H54 (cell line): Measurements from ENCODE around the gene AKR7A2.
"Not testable (repeated sequence)": the region's sequence is repeated elsewhere in the genome, so short reads cannot be mapped to it uniquely, and the experiment has no call there.

ENCODE experiments used
- DNase-seq: peaks from one replicate; pipeline ENCODE4 v3.0.0; 2011; ENCODE audit warnings: low spot score, mixed read lengths; ENCODE audit not compliant: insufficient read length
- FAIRE-seq: peaks from 3 replicates; lab custom pipeline; 2011; peaks lifted over from hg19 to GRCh38; lab: Jason Lieb, UNC
- POLR2A ChIP-seq: IDR thresholded peaks from 2 replicates; pipeline ENCODE4 v1.6.1; 2011; ENCODE audit warnings: low read depth, mild to moderate bottlenecking, low read length

The AKR7A2 gene

DNA sequence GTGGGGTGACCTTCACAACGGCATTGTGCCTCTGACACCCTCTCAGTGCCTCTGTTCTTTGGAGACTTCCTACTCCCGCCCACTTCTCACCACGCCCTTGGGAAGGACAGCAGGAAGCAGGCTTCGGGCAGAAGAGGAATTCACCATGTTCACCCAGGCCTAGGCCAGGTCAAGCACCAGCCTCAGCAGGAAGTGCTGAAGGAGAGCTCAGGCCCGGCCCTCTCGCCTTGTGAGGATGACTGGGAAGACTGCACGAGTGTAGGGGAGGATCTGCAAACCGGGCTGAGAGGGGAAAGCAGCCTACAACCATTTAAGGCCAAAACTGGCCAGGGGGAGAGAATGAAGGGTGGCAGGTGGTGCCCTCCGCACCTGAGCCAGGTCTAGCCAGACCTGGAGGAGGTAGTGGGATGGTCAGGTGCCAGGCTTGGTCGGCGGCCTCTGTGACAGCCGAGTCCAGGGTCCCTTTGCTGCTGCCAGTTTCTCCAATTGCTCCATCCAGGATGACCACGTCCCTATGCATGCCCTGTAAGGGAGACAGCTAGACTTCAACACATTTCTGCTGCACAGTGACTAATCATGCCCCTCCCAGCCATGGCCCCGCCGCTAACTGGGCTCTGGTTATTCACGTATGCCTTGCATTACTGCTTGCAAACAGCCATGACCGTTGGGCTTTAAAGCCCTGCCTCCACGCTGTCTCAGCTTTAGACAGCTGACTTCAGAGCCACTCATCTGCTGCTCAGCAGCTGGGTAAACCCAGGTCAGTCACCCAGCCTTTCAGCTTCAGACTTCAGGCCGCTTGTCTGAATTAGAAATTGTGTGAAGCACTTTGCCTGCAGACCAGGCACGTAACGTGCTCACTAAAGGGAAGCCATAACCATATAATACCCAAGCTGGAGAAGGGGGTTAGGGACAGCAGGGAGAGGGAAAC, 51.5 kb downstream of the AKR7A2 start:
- FAIRE-seq: peak; percentile 41
- no peak for TF ChIP-seq POLR2A
- peak; percentile 57 for DNase-seq

GRCh38 chr1:19258353-19258752, 53.6 kb downstream of the AKR7A2 start:
- FAIRE-seq: no peak
- no peak for DNase-seq
- no peak for TF ChIP-seq POLR2A

DNA sequence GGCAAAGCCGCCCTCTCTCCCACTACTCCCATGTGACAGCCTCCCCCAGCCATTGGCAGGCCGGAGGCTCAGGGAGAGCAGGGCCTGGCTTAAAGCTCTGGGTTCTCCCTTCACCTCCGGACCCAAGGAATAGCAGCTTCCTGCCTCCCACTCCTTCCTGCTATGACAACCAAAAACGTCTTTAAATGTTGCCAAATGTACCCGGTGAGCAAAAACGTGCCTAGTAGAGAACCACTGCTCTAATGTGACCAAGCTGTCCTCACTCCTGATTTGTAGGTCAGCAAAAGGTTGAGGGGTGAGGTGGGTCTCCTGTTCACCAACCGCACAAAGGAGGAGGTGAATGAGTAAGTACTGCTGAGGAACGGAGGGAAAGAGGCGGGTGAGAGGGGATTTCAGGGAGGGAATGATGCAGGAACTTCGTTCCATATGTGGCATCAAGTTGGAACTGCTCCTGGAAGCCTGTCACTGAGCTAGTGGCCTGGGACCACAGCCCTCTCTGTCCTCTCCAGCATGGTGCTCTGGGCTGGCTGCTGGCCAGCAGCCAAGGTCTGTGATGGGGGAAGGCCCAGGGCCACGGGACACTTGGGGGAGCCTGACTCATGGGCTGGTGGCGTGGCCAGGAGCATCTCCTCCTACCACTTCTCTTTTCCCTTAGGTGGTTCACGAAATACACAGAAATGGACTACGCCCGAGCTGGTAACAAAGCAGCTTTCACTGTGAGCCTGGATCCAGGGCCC, 54.6 kb downstream of the AKR7A2 start:
- DNase-seq (no peak), FAIRE-seq (no peak)
- TF ChIP-seq POLR2A: no peak

DNA sequence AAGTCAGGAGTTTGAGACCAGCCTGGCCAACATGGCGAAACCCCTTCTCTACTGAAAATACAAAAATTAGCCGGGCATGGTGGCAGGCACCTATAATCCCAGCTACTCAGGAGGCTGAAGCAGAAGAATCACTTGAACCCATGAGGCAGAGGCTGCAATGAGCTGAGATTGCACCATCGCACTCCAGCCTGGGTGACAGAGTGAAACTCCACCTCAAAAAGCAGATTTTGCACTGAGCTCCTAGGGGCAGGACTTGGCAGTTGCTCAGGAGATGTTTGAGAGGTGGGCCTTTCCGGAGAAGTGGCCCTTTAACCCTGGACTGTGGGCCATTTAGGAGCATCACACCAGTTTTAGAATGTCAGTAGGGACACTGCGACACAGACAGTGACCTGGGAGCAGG, 55.6 kb downstream of the AKR7A2 start:
- not testable (repeated sequence) for FAIRE-seq, DNase-seq

- DNase-seq: no peak
- TF ChIP-seq POLR2A: no peak
- FAIRE-seq: no peak
Observed at GRCh38 chr1:19255288-19255687, 56.7 kb downstream of the AKR7A2 start.

DNA sequence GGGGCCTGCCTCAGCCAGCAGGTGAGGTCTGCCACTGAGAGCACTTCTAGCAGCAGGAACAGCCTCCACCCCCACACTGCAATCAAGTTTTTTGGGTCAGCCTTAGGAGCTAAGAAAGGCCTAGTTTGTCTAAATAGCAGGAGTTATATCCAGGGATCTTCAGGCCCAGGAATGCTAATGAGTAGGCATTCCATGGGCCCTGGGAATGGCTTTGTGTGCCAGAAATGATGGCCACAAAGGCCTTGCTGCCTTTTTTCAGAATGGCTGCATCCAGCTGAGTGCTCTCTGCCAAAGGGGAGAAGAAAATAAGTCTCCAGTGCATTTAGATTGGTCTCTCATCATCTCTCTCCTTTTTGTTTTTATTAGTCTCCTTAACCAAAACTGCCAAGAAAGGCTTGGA, 57.5 kb downstream of the AKR7A2 start:
- FAIRE-seq (no peak), DNase-seq (no peak)
- no peak for TF ChIP-seq POLR2A
